GM19099 (cell line): ENCODE data around the gene PTPRG.

Experiments
- POLR2A ChIP-seq: IDR thresholded peaks from 3 replicates; pipeline ENCODE4 v1.6.1; 2011; ENCODE audit warnings: low read depth; ENCODE audit not compliant: insufficient read length; ENCODE audit errors: extremely low read depth

Gene PTPRG

GRCh38 chr3:62332017-62332416 lies 770.6 kb downstream of the PTPRG start:
- no peak for TF ChIP-seq POLR2A

GRCh38 chr3:62332835-62333244 lies 771.5 kb downstream of the PTPRG start:
- no peak for TF ChIP-seq POLR2A

- TF ChIP-seq POLR2A: no peak
Observed at GRCh38 chr3:62335196-62335595, 773.8 kb downstream of the PTPRG start.

GRCh38 chr3:62343755-62344154 lies 782.4 kb downstream of the PTPRG start:
- no peak for TF ChIP-seq POLR2A
